GM12878 (cell line): Measurements from ENCODE around the gene OSM. TPM values are rescaled to one million over a fixed set of nuclear protein-coding genes. Genes with fewer than 3 reads are reported as not detected.

Experiments used
- EGR1 ChIP-seq, 2 experiments: IDR thresholded peaks; 1 replicate in 1 of 2; 2 replicates in 1 of 2; pipeline ENCODE4 v1.6.1; 2011 to 2012; ENCODE audit warnings: low read depth in 2 of 2, low read length in 2 of 2, borderline replicate concordance in 1 of 2, mild to moderate bottlenecking in 1 of 2, moderate library complexity in 1 of 2
- ETV6 ChIP-seq, 2 experiments: fragments of 450-650 bp in 1 of 2; IDR thresholded peaks in 1 of 2; conservative IDR thresholded peaks in 1 of 2; 2 replicates each; pipeline ENCODE4 v1.6.1; 2014; ENCODE audit warnings: antibody characterized with exemption in 1 of 2, borderline replicate concordance in 1 of 2, low read depth in 1 of 2, mild to moderate bottlenecking in 1 of 2, moderate library complexity in 1 of 2
- HCFC1 ChIP-seq: fragments of 150-350 bp; IDR thresholded peaks from 2 replicates; pipeline ENCODE4 v1.6.1; 2014; ENCODE audit warnings: low read length
- PAX8 ChIP-seq: fragments of 450-650 bp; IDR thresholded peaks from 2 replicates; pipeline ENCODE4 v1.6.1; 2017; ENCODE audit warnings: mild to moderate bottlenecking, moderate library complexity
- POLR2AphosphoS2 ChIP-seq: IDR thresholded peaks from 2 replicates; pipeline ENCODE4 v1.6.1; 2011; ENCODE audit warnings: low read depth, mild to moderate bottlenecking, low read length, improper control_type of control experiment, moderate library complexity
- POLR2AphosphoS5 ChIP-seq: IDR thresholded peaks from 2 replicates; pipeline ENCODE4 v1.6.1; 2011; ENCODE audit warnings: mild to moderate bottlenecking, low read length, inconsistent platforms
- SREBF2 ChIP-seq: IDR thresholded peaks from 2 replicates; pipeline ENCODE4 v1.6.1; 2012; ENCODE audit warnings: mild to moderate bottlenecking, low read length
- TAF1 ChIP-seq: IDR thresholded peaks from 2 replicates; pipeline ENCODE4 v1.6.1; 2011; ENCODE audit warnings: mild to moderate bottlenecking, low read depth, low read length, borderline replicate concordance
- polyA plus RNA-seq, 11 experiments: library from polyadenylated mRNA; depleted of rRNA in 4 of 11; unstranded in 6 of 11; stranded (reverse) in 5 of 11; fragments of >200 nt; fragmentation: Nextera tagmentation in 4 of 11; fragmentation: Illumina TruSeq in 1 of 11; extraction: Ambion mirVana in 4 of 11; extraction: Trizol in 1 of 11; gene quantifications; 1 replicate in 1 of 11; 2 replicates in 10 of 11; pipeline versions ENCODE4 v1.2.1 to v1.2.3, GENCODE V29; 2011 to 2016; ENCODE audit warnings: inconsistent platforms in 2 of 11, missing spikeins in 2 of 11, low read depth in 1 of 11
- total RNA-seq, 4 experiments: library from RNA; depleted of rRNA in 3 of 4; stranded (reverse); fragments of >200 nt in 3 of 4; fragmentation: Illumina TruSeq in 1 of 4; extraction: Trizol in 1 of 4; gene quantifications; 2 replicates each; pipeline versions ENCODE4 v1.2.1 to v1.2.3, GENCODE V29; 2013 to 2021
- TF ChIP-seq, protein P1 (sequence below): IDR thresholded peaks from 2 replicates; pipeline ENCODE4 v1.6.1; 2012; ENCODE audit warnings: mild to moderate bottlenecking, low read depth, low read length

The OSM gene
- total and polyA plus RNA-seq, 10 of the 15 experiments (the other 5 are each of a cell fraction or from before 2014, with no cell fraction given), result 0.06 to 1.4 (median 0.59) TPM

DNA sequence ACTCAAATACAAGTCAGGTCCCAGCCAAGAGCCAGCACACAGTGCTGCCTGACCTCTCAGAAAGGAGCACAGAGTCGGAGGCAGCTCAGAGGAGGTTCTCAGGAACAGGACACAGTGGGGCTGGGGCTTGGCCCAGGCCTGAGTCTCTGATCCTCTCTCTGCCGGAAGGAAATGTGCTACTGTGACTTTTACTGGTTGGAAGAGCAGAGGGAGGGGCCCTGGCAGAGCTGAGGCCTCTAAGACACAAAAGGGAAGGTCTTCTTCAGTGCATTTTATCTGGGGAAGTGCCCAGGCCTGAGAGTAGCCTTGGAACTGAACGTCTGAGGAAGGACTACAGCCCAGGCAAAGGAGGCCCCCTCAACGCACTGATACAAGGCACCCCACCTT lies 38.9 kb upstream of the OSM start (continued):
- TF ChIP-seq ETV6 (conservative IDR thresholded peaks at IDR 0.05 in 1 of 2, IDR thresholded peaks at IDR 0.05 in 1 of 2; ENCODE audit: borderline replicate concordance in 1 of 2, low read depth in 1 of 2) (peak in 1 of 2 experiments; percentile 78; a peak in 2 of 4 replicates), SREBF2 (no peak), POLR2AphosphoS2 (0 out of 2 replicates have a peak, but pooled peaks have one; percentile 55), POLR2AphosphoS5 (peak; percentile 72; the same call in 1 of the 2 replicates), TAF1 (peak; percentile 57; the same call in 1 of the 2 replicates), HCFC1 (no peak), EGR1 (IDR thresholded peaks at IDR 0.05; ENCODE audit: borderline replicate concordance in 1 of 2, low read depth in 2 of 2, low read length in 2 of 2) (no peak), PAX8 (no peak)
- TF ChIP-seq, protein P1, sequence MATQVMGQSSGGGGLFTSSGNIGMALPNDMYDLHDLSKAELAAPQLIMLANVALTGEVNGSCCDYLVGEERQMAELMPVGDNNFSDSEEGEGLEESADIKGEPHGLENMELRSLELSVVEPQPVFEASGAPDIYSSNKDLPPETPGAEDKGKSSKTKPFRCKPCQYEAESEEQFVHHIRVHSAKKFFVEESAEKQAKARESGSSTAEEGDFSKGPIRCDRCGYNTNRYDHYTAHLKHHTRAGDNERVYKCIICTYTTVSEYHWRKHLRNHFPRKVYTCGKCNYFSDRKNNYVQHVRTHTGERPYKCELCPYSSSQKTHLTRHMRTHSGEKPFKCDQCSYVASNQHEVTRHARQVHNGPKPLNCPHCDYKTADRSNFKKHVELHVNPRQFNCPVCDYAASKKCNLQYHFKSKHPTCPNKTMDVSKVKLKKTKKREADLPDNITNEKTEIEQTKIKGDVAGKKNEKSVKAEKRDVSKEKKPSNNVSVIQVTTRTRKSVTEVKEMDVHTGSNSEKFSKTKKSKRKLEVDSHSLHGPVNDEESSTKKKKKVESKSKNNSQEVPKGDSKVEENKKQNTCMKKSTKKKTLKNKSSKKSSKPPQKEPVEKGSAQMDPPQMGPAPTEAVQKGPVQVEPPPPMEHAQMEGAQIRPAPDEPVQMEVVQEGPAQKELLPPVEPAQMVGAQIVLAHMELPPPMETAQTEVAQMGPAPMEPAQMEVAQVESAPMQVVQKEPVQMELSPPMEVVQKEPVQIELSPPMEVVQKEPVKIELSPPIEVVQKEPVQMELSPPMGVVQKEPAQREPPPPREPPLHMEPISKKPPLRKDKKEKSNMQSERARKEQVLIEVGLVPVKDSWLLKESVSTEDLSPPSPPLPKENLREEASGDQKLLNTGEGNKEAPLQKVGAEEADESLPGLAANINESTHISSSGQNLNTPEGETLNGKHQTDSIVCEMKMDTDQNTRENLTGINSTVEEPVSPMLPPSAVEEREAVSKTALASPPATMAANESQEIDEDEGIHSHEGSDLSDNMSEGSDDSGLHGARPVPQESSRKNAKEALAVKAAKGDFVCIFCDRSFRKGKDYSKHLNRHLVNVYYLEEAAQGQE, result no peak
- TF ChIP-seq, all 136 proteins: peak for 10
